Right lobe of liver (tissue), 4 donors: Measurements from ENCODE around the gene KRT40.

Source experiments
- POLR2A ChIP-seq: fragments of 450-650 bp; IDR thresholded peaks from one replicate; pipeline ENCODE4 v1.6.1; 2017; ENCODE audit warnings: antibody characterized with exemption, mild to moderate bottlenecking
- TF ChIP-seq, protein P1 (sequence below), 4 donors: fragments of 200-600 bp in 3 of 4; fragments of 450-650 bp in 1 of 4; IDR thresholded peaks; one replicate each; pipeline versions ENCODE4 v1.5.1 to v1.8.0; 2016 to 2022; ENCODE audit warnings: antibody characterized with exemption in 4 of 4, mild to moderate bottlenecking in 2 of 4
- donor health status: DM: no; HTN: no; CAD: no.
- donor health status: DM: no; HTN: no; CAD: no.
- donor health status: DM: no; HTN: yes; CAD: no.

DNA sequence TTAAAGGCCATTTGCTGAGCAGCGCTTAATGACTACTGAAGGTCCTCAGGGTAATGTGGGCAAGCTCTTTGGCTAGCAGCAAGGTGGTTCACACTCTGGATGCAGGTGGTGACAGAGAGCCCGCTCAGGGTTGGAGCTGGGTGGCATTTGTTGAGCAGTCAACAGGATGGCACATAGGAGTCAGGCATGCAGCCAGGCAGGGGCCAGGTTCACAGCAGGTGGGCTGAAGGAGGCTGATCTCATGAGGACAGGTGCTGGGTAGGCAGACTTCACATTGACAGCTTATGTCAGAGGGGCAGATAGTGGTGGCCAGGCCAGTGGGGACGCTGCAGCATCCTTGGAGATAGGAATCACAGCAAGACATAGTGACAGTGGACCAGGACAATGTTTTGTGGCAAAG, 20.3 kb upstream of the KRT40 start:
- TF ChIP-seq, protein P1, sequence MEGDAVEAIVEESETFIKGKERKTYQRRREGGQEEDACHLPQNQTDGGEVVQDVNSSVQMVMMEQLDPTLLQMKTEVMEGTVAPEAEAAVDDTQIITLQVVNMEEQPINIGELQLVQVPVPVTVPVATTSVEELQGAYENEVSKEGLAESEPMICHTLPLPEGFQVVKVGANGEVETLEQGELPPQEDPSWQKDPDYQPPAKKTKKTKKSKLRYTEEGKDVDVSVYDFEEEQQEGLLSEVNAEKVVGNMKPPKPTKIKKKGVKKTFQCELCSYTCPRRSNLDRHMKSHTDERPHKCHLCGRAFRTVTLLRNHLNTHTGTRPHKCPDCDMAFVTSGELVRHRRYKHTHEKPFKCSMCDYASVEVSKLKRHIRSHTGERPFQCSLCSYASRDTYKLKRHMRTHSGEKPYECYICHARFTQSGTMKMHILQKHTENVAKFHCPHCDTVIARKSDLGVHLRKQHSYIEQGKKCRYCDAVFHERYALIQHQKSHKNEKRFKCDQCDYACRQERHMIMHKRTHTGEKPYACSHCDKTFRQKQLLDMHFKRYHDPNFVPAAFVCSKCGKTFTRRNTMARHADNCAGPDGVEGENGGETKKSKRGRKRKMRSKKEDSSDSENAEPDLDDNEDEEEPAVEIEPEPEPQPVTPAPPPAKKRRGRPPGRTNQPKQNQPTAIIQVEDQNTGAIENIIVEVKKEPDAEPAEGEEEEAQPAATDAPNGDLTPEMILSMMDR (IDR thresholded peaks at IDR 0.05), result no peak
- no peak for TF ChIP-seq POLR2A
